22Rv1 (cell line): ENCODE data around the gene ZC3H14.
A peak's percentile ranks its signal among the peaks of the same experiment; 100 is the strongest.

Experiments used
- H3K27ac ChIP-seq: fragments of 450-650 bp; 2 replicates; pipeline ENCODE4 v1.5.1; 2017
- CTCF ChIP-seq: fragments of 450-650 bp; IDR thresholded peaks from 2 replicates; pipeline ENCODE4 v1.5.1; 2017; ENCODE audit warnings: mild to moderate bottlenecking
- ZFX ChIP-seq: fragments of 450-650 bp; IDR thresholded peaks from 2 replicates; pipeline ENCODE4 v1.6.1; 2017; ENCODE audit warnings: antibody characterized with exemption, borderline replicate concordance

ZC3H14 gene

GRCh38 chr14:88562831-88563686 is at the start of gene ZC3H14:
TSS of gene ZC3H14 (plus strand) at chr14:88563037. CDS start at chr14:88563134, 97 bp downstream.
- peak; percentile 2; the same call in 1 of the 2 replicates for TF ChIP-seq CTCF
- TF ChIP-seq ZFX: no peak

GRCh38 chr14:88515499-88516221 is 47.2 kb upstream of the ZC3H14 start:
- H3K27ac ChIP-seq: no peak overlapping the region
- no peak for TF ChIP-seq ZFX
- TF ChIP-seq CTCF: no peak

More at GRCh38 chr14:88562831-88563686, at the start of gene ZC3H14:
- peak within 1 kb of the TSS; percentile 72 for H3K27ac ChIP-seq

GRCh38 chr14:88516861-88517357 is 45.9 kb upstream of the ZC3H14 start:
- TF ChIP-seq ZFX: no peak
- TF ChIP-seq CTCF: no peak
- no peak overlapping the region for H3K27ac ChIP-seq

- TF ChIP-seq ZFX (no peak), CTCF (no peak)
- no peak overlapping the region for H3K27ac ChIP-seq
Measured at GRCh38 chr14:88518592-88519512, 44.0 kb upstream of the ZC3H14 start.

GRCh38 chr14:88519907-88520306 is 42.9 kb upstream of the ZC3H14 start:
- TF ChIP-seq CTCF (no peak), ZFX (no peak)
- H3K27ac ChIP-seq: no peak overlapping the region

- TF ChIP-seq CTCF (no peak), ZFX (no peak)
- peak overlapping the region; percentile 40 for H3K27ac ChIP-seq
Measured at GRCh38 chr14:88521818-88522217, 41.0 kb upstream of the ZC3H14 start.
